H1 (cell line): ENCODE results near the gene TBCB.

ENCODE experiments used
- EZH2 ChIP-seq: fragments of 200-600 bp; sonication (generic); IDR thresholded peaks from 2 replicates; pipeline ENCODE4 v1.7.1; 2012; ENCODE audit warnings: low read depth, mild to moderate bottlenecking, moderate library complexity, low read length, inconsistent platforms; ENCODE audit not compliant: severe bottlenecking
- GABPA ChIP-seq: IDR thresholded peaks from 2 replicates; pipeline ENCODE4 v1.6.1; 2011; ENCODE audit warnings: mild to moderate bottlenecking, low read length, moderate library complexity, borderline replicate concordance; ENCODE audit not compliant: insufficient read depth
- KDM5A ChIP-seq: fragments of 200-600 bp; IDR thresholded peaks from 2 replicates; pipeline ENCODE4 v1.7.1; 2012; ENCODE audit warnings: mild to moderate bottlenecking, low read length, inconsistent platforms, mixed read lengths
- SIX5 ChIP-seq: IDR thresholded peaks from 2 replicates; pipeline ENCODE4 v1.6.1; 2011; ENCODE audit warnings: mild to moderate bottlenecking, low read depth, low read length
- SP2 ChIP-seq: IDR thresholded peaks from 2 replicates; pipeline ENCODE4 v1.6.1; 2012; ENCODE audit warnings: mild to moderate bottlenecking, low read length, inconsistent platforms
- TBP ChIP-seq: IDR thresholded peaks from 2 replicates; pipeline ENCODE4 v1.6.1; 2011; ENCODE audit warnings: low read depth, low read length, improper control_type of control experiment
- TF ChIP-seq, protein P1 (sequence below), 3 experiments: IDR thresholded peaks; 1 replicate in 2 of 3; 2 replicates in 1 of 3; pipeline versions ENCODE4 v1.5.1 to v1.6.1; 2011; ENCODE audit warnings: low read length in 3 of 3, mild to moderate bottlenecking in 3 of 3, inconsistent platforms in 2 of 3, low read depth in 1 of 3, moderate library complexity in 1 of 3; ENCODE audit not compliant: insufficient read depth in 1 of 3; ENCODE audit errors: control extremely low read depth in 1 of 3
- TF ChIP-seq, protein P2 (sequence below): IDR thresholded peaks from 2 replicates; pipeline ENCODE4 v1.6.1; 2012; ENCODE audit warnings: inconsistent platforms

DNA sequence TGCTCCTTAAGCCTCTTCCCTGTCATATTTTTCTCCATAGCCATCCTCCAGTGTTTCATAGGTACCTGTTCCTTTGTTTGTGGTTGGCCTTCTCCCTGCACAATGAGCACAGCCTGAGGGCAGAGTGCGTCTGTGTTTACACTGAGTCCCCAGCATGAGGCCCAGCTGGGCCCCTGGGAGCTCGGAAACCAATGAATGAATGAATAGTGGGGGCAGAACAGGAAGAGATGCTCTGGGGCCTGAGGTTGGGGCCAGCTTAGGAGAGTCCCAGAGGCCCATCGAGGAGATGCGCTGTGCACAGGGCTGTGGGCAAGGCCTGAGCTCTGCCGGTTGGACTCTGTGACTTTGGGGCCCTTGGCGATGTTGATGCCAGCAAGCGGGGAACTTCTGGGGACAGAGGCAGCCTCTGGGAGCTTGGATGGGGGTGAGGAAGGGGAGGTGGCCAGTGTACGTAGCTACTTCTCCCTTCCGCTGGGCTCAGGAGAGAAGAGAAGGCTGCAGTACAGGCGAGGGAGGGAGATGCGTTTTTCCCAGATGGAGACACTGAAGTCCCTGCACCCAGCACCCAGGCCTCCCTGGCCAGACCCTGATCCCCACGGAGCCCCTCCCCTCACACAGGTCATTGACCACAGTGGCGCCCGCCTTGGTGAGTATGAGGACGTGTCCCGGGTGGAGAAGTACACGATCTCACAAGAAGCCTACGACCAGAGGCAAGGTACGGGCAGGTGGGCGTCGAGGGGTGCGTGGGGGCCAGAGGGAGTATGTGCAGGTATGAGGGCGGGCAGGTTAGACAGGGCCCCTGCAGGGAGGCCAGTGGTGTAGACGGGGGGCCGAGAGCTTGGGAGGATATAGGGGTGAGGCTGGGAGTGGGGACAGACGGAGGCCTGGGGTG, 5.1 kb downstream of the TBCB start:
- TF ChIP-seq SP2 = no peak
- TF ChIP-seq, protein P1, sequence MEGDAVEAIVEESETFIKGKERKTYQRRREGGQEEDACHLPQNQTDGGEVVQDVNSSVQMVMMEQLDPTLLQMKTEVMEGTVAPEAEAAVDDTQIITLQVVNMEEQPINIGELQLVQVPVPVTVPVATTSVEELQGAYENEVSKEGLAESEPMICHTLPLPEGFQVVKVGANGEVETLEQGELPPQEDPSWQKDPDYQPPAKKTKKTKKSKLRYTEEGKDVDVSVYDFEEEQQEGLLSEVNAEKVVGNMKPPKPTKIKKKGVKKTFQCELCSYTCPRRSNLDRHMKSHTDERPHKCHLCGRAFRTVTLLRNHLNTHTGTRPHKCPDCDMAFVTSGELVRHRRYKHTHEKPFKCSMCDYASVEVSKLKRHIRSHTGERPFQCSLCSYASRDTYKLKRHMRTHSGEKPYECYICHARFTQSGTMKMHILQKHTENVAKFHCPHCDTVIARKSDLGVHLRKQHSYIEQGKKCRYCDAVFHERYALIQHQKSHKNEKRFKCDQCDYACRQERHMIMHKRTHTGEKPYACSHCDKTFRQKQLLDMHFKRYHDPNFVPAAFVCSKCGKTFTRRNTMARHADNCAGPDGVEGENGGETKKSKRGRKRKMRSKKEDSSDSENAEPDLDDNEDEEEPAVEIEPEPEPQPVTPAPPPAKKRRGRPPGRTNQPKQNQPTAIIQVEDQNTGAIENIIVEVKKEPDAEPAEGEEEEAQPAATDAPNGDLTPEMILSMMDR (IDR thresholded peaks at IDR 0.05; ENCODE audit: control extremely low read depth in 1 of 3, insufficient read depth in 1 of 3, low read depth in 1 of 3, low read length in 3 of 3) = no peak
- no peak for TF ChIP-seq TBP
- TF ChIP-seq, protein P2, sequence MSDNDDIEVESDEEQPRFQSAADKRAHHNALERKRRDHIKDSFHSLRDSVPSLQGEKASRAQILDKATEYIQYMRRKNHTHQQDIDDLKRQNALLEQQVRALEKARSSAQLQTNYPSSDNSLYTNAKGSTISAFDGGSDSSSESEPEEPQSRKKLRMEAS = no peak
- no peak for TF ChIP-seq GABPA
- TF ChIP-seq EZH2 = no peak
- no peak for TF ChIP-seq SIX5
- no peak for TF ChIP-seq KDM5A
